HG02938 (cell line): ENCODE results near the gene EFCAB11.

ENCODE experiments used
- ATAC-seq: cut with Tn5 transposase; IDR thresholded peaks from one replicate; pipeline ENCODE4 v1.9.1; 2021; ENCODE audit warnings: mild to moderate bottlenecking, moderate library complexity; ENCODE audit not compliant: unreplicated experiment

Gene EFCAB11

DNA sequence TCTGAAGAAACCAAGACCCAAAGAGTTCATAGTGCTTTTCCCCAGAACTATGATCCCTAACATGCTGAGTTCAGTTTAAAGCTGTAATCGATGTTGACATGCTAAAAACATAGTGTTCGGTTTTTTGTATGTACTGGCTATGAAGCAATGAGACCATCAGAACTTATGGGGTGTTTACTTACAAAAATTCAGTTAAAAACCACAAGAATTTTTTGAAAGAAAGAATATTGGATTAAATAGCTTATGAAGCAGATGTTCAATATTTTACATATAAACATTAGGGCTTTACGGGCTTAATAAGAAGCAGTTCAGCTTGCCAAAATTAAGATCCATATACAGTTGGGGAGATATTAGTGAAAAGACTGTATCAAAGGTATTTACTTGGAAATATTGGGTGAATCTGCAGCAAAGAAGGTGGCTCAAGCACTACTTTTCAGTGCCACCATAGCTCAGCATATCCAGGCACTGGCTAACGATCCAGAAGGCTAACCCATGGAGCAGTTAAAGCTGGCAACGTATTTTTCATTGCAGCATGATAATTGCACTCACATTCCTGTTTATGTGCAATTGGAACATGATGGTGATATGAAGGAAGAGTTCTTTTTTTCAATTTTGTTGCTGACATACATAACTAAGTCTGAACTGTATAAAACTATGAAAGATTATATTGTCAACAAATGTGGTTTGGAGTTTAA lies 125.9 kb downstream of the EFCAB11 start:
- no peak for ATAC-seq

DNA sequence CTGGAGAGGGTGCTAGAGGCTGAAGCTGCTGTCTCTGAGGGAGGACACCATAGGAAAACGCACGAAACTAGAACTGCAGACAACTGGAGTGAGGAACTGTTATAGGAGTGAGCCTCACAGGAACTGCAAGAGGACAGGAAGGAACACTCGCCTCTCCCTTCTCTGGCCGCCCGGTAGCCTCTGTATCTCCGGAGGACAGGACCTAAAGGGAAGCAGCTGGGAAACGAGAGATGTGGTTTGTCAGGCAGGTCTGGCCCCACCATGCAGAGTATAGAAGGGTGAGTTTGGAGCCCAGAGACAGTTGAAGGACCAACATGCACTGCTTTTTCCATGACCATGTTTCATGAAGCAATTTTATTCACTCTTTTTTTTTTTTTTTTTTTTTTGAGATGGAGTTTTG lies 127.3 kb downstream of the EFCAB11 start:
- no peak for ATAC-seq

DNA sequence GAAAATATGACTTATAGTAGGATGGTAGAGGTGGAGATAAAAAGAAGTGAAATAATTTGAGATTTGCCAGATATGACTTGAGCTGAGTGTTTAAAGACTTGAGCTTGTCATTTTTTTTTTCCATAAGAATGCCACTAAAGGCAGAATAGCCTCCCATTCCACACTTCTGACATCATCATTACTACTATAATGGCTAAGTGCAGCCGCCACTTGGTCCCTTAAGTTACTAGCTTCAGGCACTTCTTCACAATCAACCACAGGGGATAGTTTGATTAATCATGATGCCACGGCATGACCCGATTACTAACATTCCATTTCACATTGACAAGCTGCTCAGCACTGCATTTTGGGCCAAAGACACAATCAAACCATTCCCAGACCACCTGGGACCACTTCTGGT lies 127.9 kb downstream of the EFCAB11 start:
- no peak for ATAC-seq

DNA sequence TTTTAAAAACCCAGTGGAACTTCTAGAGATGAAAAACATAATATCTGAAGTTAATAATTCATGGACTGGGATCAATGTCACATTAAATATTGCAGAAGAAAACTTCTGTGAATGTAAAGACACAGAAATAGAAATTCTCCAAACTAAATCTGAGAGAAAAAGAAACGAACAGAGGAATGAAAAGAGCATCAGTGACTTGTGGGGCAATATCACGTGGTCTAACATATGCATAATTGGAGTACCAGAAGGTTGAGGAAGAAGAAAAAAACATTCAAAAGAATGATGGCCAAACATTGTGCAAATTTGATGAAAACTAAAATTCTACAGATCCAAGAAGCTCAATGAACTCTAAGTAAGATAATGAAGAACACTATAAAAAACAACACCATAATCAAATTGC lies 130.8 kb downstream of the EFCAB11 start:
- ATAC-seq: no peak

DNA sequence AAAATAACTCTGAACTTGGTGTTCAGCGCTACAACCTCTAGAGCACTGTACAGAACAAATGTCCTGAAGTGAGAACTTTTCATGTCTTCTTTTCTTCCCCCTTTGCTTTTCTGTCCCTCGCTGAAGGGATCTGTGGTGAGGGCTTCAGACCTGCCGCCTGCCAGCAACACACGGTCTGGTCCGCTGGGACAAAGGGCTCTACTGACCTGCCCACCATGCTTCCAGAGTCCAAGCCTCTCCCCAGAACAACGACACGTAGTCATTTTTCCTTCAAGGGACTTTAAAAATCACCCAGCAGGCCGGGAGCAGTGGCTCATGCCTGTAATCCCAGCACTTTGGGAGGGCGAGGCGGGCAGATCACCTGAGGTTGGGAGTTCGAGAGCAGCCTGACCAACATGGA lies 140.4 kb downstream of the EFCAB11 start:
- no peak for ATAC-seq

DNA sequence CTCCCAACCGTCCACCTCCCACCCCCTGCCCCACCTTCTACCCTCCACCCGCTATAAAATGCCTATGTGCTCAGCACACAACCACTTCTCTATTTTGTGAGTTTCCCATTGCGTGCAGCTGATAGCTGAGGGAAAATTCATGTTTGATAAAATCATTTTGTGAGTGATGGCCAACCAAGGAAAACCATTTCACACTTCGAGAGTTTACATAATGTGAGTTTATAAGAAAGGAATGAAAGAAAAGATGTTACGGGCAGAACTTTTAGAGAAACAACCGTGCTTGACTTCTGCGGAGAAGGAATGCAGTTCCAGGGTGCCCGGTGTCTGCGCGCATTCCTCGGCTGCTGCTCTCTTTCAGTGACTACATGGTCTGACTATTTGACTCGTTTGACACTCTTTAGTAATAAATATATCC lies 140.9 kb downstream of the EFCAB11 start:
- ATAC-seq: no peak

DNA sequence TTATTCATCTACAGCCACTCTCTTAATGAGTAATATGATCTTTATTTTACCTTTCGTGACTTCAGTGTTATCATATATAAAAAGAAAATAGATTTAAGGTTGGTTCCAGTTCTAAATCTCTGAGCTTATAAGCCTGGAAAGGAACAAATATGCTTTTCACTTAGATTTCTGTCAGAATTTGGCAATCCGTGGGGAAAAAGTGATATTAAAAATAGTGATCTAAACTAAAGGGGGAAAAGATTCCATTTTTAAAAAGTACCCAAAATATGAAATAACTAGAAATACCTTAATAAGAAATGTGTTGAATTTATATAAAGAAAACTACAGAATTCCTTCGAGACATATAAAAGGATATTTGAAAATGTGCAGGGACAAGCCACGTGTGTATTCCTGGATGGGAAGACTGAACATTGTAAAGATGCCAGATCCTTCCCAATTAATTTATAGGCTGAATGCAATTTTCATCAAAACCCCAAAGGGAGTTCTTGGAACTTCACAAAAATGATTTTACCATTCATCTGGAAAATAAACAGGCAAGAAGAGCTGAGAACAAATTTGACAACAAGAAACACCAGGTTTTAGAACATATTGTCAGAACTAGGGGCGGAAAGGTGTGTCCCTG lies 142.5 kb downstream of the EFCAB11 start:
- ATAC-seq: no peak

DNA sequence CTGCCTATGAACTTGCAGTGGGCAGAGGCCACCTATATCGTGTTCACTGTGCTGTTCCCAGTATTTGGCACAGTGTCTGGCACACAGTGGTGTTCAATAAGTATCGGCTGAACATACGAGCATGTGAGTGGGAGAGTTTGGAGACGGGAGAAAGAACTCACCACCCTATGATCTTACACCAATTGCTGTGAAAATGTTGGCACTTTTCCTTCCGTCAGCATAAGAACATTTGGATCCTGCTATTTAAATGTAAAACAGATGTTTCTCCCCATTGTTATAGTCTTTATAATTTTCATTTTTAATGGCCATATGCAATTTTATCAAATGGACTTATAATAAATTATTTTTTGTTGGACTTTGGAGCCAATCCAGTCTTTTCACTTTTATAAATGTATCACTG lies 144.4 kb downstream of the EFCAB11 start:
- no peak for ATAC-seq

DNA sequence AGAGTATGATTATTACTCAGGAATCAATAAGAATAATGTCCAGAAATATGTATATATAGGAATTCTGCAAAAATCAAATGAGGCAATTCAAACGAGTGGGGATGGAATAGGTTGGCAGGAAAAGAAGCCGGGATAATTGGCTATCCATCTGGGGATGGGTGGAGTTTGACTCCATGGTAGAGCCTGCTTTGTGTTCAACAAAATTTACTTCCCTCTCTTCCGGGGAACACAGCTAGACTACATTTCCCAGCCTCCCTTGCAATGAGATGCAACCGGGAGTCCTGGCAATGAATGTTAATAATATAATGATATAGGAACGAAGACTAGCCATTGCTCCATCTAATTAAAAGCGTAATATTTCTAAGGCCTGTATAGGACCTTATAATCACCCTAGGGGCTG lies 146.6 kb downstream of the EFCAB11 start:
- no peak for ATAC-seq

DNA sequence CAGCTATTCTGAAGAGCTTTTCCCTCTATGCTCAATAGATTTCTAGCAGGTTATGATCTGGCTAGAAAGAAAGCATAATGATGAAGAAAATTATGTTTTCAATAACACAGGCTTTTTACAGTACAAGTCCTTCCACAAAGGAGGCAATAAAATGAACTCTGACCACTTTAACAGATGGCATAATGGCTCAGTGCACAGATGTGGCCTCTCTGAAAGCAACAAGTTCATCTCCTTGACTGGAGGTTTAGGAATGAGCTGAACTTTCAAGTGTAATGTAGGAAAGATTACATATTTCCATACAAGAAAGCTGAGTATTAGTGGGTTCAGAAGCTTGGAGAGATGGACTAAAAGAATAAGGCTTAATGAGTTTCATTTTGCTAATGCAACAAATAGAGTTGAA lies 147.4 kb downstream of the EFCAB11 start:
- no peak for ATAC-seq

DNA sequence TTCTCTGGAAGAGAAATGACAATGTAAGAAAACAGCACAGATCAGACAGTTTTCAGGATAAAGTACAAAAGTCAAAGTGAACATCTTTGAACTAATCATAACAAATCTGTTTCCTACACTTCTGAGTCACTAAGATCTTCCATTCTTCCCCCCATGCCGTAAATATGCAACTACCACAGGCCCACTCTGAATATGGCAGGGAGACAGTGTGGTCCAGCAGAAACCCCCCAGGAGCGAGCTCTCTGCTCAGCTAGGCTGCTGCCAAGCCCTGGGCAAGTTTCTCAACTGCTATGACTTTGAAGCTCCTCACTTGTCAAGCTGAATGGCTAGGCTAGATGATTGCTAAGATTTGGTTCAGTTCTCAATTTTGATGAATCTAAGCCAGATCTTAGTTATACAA lies 148.1 kb downstream of the EFCAB11 start:
- no peak for ATAC-seq

DNA sequence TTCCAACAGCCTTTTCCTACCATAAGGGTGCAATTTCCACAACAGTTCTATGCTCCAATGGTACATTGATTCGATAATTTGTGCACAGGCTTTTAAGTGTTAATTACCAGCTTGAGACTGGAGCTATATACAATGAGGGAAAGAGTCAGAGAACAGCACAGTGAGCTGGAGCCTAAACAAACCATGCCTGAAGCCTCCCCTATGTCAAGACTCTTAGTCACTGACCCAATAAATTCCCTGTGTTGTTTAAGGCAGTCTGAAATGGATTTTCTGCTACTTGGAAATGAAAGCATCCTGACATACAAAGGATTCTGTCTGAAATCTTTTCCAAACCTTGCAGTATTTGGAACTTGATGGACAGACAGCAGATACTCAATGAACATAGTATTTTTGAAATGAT lies 149.0 kb downstream of the EFCAB11 start:
- no peak for ATAC-seq

DNA sequence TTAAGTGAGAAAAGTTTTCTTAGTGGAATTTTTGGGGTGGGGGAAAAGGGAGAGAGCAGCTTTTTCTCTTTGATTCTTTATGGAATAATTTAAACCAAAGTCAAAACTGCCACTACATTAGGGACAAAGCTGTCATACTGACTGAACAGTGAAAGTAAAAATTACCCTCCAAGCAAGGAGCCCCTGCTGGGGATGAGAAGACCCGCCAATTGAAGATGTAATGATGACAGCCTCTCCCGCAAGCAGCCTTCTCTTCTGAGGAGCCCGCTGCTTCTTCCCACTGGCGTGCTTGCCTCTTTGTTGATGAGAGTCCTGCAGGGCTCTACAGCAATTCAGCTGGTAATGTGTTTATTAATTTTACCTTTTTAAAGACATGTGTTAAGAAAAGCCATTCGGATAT lies 151.0 kb downstream of the EFCAB11 start:
- no peak for ATAC-seq

DNA sequence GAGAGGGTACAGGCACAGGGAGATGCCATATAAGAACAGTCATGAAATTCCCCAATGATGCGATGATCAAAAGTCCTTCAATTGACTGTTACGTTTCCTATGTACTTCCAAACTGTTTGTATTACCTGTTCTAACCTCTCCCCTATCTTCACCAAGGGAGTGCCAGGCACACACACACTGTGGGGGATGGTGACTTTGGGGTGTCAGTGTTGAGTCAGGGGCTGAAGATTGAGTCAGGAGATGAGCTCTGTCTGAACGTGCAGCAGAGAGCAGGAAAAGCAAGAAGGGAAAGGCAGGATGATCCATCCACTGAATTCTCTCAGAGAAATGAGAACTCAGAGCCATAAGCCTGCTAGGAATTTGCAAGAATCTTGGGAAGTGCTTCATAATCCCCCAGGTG lies 153.4 kb downstream of the EFCAB11 start:
- ATAC-seq: no peak

DNA sequence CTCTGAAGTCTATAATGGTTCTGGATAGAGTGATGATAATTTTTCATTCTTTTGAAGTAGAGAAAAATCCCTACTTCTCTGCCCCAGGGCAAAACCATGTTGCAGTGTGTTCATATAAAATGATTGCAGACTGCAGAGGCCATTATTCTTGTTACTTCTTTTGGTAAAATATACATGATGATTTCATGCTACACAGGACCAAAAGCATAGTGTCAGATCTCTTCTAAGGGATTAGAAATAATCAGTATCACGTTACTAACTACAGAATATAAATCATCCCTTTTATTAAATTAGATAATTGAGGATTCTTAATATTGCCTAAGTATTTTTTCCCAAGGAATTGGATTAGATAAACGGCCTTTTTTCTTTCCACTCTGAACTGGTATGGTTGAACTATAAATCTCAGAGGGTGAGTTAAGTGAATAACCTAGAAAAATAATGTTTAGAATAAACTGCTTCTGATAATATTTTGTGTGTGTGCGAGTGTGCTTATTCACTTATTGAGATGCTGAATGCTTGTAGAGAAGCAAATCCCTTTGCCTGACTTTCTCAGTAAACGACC lies 156.2 kb downstream of the EFCAB11 start:
- ATAC-seq: no peak

DNA sequence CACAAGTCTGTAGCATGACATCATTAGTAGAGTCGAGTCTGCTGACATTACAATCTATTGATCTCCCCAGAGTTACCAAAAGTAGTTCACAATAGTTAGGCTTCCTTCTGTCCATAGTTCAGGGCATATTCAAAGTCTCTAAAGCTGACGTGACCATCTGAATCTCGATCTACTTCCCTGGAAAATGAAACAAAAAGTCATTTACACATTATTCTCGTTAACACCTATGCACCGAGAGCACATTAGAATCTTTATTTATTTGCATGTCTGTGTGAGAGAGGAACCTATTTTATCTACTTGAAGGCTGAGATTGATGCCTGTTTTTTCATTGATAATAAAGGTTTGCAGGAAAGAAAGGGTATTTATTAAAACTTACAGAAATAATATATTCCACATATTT lies 157.4 kb downstream of the EFCAB11 start:
- no peak for ATAC-seq

DNA sequence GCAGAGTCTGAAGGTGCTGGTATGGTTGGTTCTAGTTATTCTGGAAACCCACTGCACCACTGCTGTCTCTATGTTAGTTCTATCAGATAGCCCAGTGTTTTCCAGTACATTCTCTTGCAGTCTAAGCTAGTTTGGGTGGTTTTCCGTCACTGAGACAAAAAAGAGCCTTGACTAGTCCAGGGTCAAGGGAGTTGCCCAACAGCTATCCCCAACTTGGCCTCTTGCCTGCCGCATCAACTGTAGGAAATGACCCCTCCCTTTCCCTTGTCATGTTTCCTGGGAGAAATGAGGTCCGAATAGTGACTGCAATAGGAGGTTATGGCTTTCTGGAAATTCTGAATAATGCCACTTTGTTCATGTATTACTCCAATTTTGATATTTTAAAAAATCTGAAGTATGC lies 160.4 kb downstream of the EFCAB11 start:
- no peak for ATAC-seq

DNA sequence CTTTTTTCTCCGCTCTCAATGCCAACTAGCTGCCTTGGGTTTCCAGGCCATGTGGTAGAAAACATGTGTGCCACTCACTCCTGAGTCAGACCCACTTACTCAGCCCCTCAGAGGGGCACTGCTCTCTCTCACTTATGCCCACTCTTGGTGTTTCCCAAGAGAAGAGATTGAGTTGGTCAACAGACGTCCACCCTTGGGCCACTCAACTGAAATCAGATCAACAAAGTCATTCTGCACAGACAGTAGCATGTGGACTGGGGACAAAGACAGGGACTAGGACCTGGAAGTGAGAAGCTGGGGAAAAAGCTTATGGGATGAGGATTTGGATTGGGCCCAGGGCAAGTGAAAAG lies 161.2 kb downstream of the EFCAB11 start:
- ATAC-seq: no peak

DNA sequence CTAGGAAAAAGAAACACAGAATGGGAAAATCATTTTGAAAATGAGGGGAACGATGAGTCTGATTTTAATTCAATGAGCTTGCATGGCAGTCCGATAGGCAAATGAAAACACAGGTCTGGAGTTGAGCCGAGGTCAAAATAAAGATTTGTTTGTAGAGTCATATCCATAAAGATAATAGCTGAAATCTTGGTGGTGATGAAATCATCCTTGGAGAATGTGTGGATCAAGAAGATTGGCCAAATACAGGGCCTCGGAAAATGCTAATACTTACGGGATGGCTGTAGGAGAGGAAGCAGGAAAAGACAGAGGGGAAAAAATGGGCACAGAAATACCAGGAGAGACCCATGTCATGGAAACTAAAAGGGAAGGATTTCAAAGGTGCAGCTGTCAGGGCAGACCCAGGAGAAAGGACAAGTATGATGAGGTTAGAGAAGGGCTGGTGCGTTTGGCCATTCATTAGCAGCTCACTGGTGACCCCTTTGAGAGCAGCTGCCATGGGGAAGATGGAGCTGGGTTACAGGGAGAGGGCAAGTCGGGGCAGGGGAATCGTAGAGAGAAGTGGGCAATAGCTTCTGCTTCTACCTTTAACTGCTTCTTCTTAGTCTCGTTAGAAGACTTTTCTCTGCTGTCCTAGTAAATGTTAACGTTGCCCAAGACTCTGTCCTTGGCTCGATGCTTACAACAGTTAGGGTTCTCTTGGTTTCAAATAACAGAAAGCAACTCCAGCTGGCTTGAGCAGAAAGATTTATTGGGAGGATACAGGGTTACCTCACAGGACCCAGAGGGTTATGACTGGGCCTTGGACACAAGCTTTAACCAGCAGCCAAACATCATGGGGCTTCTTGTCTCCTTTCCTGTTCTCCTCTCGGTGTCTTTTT lies 161.8 kb downstream of the EFCAB11 start:
- no peak for ATAC-seq

DNA sequence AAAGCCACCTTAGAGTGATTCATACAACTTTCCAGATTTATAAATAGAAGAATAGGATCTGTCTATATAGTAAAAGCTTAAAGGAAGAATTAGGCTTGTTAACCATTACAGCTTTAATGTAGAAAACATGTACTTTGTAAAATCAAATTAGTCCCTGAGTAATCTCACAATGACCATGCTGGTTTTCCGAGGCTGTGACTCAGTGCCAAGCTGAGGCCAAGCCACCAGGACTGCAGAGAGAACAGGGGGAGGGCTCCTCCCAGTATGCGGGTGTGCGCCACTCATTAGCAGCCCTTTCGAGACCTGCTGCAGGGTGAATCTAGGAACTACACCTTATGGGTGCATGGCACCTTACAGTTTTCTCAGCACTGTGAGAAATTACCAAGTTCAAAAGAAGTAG lies 167.0 kb downstream of the EFCAB11 start:
- no peak for ATAC-seq

DNA sequence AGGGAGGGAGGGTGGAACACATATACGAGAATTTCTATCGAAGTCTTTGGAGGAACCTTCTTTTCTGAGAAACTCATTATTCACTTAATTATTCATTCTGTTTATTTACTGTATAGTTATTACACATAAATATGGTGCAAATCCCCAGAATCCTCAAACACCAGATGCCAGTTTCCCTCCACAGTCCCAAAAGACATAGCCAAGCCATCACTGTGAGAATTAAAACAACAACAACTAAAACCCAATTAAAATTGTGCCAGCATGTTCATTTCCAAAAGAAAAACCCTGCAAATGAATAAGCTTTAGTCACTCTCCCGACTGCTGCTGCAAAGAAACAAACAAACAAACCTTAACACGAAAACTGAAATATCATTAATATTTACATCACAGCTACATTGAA lies 173.5 kb downstream of the EFCAB11 start:
- ATAC-seq: no peak

DNA sequence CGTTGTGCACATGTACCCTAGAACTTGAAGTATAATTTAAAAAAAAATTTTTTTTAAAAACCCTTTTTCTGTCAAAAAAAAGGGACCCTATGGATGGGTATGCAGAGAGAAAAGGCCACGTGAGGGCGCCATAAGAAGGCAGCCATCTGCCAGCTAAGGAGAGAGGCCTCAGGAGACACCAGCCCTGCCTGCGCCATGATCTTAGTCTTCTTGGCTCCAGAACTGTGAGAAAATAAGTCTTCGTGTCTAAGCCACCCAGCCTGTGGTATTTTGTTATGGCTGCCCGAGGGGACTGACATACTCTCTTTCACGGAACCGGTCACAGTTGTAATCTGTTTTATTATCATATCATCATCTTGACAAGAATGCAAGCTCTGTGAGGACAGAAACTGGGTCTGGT lies 174.8 kb downstream of the EFCAB11 start:
- no peak for ATAC-seq
